ENCODE results near the gene CDH20. TPM values are rescaled to one million over a fixed set of nuclear protein-coding genes. Genes with fewer than 3 reads are reported as not detected.
A peak's percentile ranks its signal among the peaks of the same experiment; 100 is the strongest.

Gene CDH20
- total RNA-seq, 1 donor from 2014 or later = not detected

DNA sequence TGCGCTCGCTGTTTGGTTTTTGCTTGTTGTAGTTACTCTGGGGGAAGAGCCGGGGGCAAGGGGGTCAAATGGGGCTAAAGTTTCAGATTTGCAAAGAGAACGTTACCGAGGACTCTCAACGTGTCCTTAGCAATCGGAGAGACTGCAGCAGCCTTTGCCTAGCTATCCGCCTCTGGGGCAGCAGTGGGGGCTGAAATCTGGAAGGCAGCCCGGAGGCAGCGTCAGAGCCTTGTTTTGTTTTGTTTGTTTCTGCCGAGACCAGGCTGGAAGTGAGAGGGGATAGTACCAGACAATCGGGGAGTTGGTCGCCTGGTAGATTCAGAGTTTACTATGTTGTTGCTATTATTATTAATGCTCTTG, 1.2 kb downstream of the CDH20 start:
- no peak for DNase-seq (ENCODE audit: low spot score)
- Mint-ChIP-seq H3K27me3 (ENCODE audit: low read depth) (peaks cover 46% of the 10 kb centered on the region), H3K4me1 (ENCODE audit: low read depth) (peaks cover 26% of the 10 kb centered on the region)

DNA sequence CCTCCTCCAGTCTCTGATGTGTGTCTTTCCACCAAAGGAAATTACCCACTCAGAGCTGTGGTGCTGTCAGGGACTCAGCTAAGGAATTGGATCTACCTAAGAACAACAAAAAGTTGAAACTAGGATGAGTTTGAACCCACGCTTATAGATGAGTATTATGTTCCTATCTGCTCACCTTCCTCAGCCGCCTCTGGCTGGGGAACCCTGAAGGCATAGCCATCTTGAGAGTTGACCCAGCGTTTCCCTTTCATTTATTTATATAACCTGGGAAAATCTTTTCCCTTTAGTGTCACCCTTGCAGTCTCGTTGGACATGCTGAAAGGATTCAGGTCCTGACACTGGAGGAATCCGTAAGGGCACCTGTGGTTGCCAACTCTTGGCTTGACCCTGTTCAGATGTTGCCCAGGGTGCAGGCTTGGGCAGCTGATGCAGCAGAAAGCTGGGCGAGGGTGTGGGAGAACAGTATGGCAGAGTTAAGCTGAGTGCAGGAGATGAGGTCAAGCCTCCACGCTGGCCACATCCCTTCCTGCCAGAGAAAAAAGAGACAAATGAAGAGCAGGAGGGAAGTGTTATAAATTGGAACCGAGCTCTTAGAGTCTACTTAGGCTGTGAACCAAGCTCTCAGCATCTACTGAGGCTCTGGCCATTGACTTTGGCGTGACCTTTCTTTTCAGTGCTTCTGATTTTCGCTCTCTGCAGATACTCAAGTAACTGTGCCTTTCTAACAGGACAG, 1.9 kb downstream of the CDH20 start:
- no peaks in the 10 kb centered on the region for H3K36me3 Mint-ChIP-seq (ENCODE audit: low read depth)
- H3K4me1 Mint-ChIP-seq (ENCODE audit: low read depth) = peaks cover 26% of the 10 kb centered on the region
- H3K27ac Mint-ChIP-seq (ENCODE audit: unreplicated experiment) = no peak overlapping the region
- no peak overlapping the region for H3K4me3 Mint-ChIP-seq (ENCODE audit: unreplicated experiment)
- H3K9me3 Mint-ChIP-seq (ENCODE audit: low read depth) = no peaks in the 10 kb centered on the region
- TF ChIP-seq, protein P1, sequence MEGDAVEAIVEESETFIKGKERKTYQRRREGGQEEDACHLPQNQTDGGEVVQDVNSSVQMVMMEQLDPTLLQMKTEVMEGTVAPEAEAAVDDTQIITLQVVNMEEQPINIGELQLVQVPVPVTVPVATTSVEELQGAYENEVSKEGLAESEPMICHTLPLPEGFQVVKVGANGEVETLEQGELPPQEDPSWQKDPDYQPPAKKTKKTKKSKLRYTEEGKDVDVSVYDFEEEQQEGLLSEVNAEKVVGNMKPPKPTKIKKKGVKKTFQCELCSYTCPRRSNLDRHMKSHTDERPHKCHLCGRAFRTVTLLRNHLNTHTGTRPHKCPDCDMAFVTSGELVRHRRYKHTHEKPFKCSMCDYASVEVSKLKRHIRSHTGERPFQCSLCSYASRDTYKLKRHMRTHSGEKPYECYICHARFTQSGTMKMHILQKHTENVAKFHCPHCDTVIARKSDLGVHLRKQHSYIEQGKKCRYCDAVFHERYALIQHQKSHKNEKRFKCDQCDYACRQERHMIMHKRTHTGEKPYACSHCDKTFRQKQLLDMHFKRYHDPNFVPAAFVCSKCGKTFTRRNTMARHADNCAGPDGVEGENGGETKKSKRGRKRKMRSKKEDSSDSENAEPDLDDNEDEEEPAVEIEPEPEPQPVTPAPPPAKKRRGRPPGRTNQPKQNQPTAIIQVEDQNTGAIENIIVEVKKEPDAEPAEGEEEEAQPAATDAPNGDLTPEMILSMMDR (IDR thresholded peaks at IDR 0.05) = no peak
- no peak for DNase-seq (ENCODE audit: low spot score)
- peaks cover 46% of the 10 kb centered on the region for H3K27me3 Mint-ChIP-seq (ENCODE audit: low read depth)

More for the DNA sequence above, 1.2 kb downstream of the CDH20 start:
- H3K9me3 Mint-ChIP-seq (ENCODE audit: low read depth) = no peaks in the 10 kb centered on the region
- no peak overlapping the region for H3K27ac Mint-ChIP-seq (ENCODE audit: unreplicated experiment)
- no peaks in the 10 kb centered on the region for H3K36me3 Mint-ChIP-seq (ENCODE audit: low read depth)
- TF ChIP-seq, protein P1 (IDR thresholded peaks at IDR 0.05) = no peak
- peak overlapping the region; percentile 67 for H3K4me3 Mint-ChIP-seq (ENCODE audit: unreplicated experiment)

DNA sequence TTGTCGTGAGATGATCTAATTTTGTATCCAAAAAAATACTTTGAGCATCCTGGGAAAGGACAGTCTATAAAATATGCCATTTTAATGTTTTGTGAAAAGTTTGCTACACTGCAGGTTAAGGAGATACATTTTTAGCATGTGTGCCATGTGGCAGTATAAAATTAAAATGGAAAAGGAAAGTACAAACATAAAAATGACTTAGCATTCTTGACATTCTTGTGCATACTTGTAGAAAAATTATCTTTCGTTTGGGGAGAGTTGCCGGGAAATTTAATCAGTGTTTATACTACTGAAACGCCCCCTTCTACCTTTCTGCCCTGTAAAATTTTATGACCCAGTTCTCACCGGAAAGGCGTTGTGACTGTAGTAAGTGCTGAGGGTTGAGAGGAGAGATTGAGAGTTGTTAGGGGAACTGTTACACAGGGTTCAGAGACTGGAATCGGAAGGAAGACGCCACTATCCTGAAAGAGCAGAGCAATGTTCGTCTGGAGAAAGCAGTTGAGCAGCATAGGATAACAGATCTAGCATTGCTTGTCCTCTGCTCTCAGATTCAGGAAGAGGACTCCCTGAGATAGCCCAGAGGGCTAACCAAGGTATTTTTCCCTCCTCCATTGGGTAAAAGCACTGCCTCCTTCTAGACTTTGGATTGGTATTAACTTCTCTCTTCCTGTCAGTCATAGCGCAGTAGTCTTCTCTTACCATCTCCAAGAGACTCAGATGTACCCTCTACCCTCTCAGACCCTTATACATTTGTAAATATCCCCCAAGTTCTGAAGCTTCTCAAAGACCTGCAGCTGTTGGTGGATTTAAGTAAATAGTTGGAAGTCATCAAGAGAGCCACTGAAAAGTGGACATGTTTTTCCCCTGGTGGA, 2.7 kb downstream of the CDH20 start:
- H3K4me3 Mint-ChIP-seq (ENCODE audit: unreplicated experiment) = no peak overlapping the region
- H3K27me3 Mint-ChIP-seq (ENCODE audit: low read depth) = peaks cover 46% of the 10 kb centered on the region

DNA sequence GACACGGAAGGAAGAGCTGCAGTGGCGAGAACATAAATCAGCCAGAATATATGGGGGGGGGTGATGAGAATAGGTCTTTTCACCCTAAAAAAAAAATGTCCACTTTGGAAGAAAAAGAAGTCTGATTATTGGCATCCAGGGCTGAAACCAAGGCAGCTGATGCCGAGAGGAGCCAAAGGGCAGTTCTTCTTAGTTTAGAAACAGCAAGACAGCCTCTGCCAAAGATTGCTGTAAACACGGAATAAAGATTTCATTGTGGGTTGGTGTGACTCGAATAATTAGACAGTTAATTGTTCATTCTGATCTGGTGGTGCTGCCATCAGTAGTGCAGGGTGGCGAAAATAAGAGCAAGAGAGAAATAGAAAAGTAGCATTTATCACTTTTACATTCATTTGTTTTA, 3.5 kb downstream of the CDH20 start:
- Mint-ChIP-seq H3K27me3 (ENCODE audit: low read depth) (peaks cover 42% of the 10 kb centered on the region), H3K36me3 (ENCODE audit: low read depth) (no peaks in the 10 kb centered on the region), H3K9me3 (ENCODE audit: low read depth) (no peaks in the 10 kb centered on the region), H3K27ac (ENCODE audit: unreplicated experiment) (no peak overlapping the region), H3K4me1 (ENCODE audit: low read depth) (peaks cover 26% of the 10 kb centered on the region), H3K4me3 (ENCODE audit: unreplicated experiment) (no peak overlapping the region)
- TF ChIP-seq, protein P1 (IDR thresholded peaks at IDR 0.05) = no peak
- no peak for DNase-seq (ENCODE audit: low spot score)

More for the DNA sequence above, 2.7 kb downstream of the CDH20 start:
- H3K27ac Mint-ChIP-seq (ENCODE audit: unreplicated experiment) = no peak overlapping the region
- no peak for DNase-seq (ENCODE audit: low spot score)
- H3K9me3 Mint-ChIP-seq (ENCODE audit: low read depth) = no peaks in the 10 kb centered on the region
- TF ChIP-seq, protein P1 (IDR thresholded peaks at IDR 0.05) = no peak
- no peaks in the 10 kb centered on the region for H3K36me3 Mint-ChIP-seq (ENCODE audit: low read depth)
- peaks cover 26% of the 10 kb centered on the region for H3K4me1 Mint-ChIP-seq (ENCODE audit: low read depth)

DNA sequence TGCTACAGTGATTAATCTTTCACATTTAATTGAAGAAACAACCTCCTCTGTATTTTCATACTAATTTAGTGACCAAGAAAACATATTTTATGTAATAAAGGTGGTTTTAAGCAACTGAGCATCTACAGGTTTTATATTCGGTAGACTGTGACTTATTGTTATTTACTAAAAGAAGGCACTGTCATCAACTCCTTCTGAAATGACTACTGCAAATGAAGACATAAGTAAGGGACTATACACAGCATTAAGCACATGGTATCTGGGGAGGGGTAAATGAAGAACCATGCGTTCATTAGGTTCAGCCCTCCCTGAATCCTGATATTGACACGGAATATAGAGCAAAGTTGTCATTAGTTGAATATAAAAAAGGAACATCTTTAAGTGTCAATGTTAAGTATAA, 4.3 kb downstream of the CDH20 start:
- Mint-ChIP-seq H3K36me3 (ENCODE audit: low read depth) (no peaks in the 10 kb centered on the region), H3K9me3 (ENCODE audit: low read depth) (no peaks in the 10 kb centered on the region), H3K4me1 (ENCODE audit: low read depth) (peaks cover 26% of the 10 kb centered on the region), H3K27me3 (ENCODE audit: low read depth) (peaks cover 46% of the 10 kb centered on the region), H3K27ac (ENCODE audit: unreplicated experiment) (no peak overlapping the region), H3K4me3 (ENCODE audit: unreplicated experiment) (no peak overlapping the region)
- TF ChIP-seq, protein P1 (IDR thresholded peaks at IDR 0.05) = no peak
- no peak for DNase-seq (ENCODE audit: low spot score)

Data from chondrocyte (in vitro differentiated cells).